ENCODE data around the gene GRAMD1B.
"Not testable (repeated sequence)": the region's sequence is repeated elsewhere in the genome, so short reads cannot be mapped to it uniquely, and the experiment has no call there.

GRAMD1B gene

GRCh38 chr11:123568367-123568870, 138.3 kb downstream of the GRAMD1B start:
- no peak for DNase-seq (ENCODE audit: low spot score)

- DNase-seq (ENCODE audit: low spot score) = no peak
Measured at GRCh38 chr11:123569393-123569792, 139.3 kb downstream of the GRAMD1B start.

- no peak for DNase-seq (ENCODE audit: low spot score)
Measured at GRCh38 chr11:123570939-123571580, 141.0 kb downstream of the GRAMD1B start.

- DNase-seq (ENCODE audit: low spot score) = not testable (repeated sequence)
Measured at GRCh38 chr11:123572791-123573190, 142.7 kb downstream of the GRAMD1B start.

GRCh38 chr11:123573286-123573685, 143.2 kb downstream of the GRAMD1B start:
- no peak for DNase-seq (ENCODE audit: low spot score)

- no peak for DNase-seq (ENCODE audit: low spot score)
Measured at GRCh38 chr11:123575441-123575840, 145.4 kb downstream of the GRAMD1B start.

- DNase-seq (ENCODE audit: low spot score) = no peak
Measured at GRCh38 chr11:123576082-123576481, 146.0 kb downstream of the GRAMD1B start.

- DNase-seq (ENCODE audit: low spot score) = no peak
Measured at GRCh38 chr11:123576501-123576900, 146.4 kb downstream of the GRAMD1B start.

GRCh38 chr11:123577081-123577598, 147.1 kb downstream of the GRAMD1B start:
- DNase-seq (ENCODE audit: low spot score) = peak; percentile 54

- DNase-seq (ENCODE audit: low spot score) = no peak
Measured at GRCh38 chr11:123578778-123579481, 148.9 kb downstream of the GRAMD1B start.

- DNase-seq (ENCODE audit: low spot score) = no peak
Measured at GRCh38 chr11:123579482-123579812, 149.4 kb downstream of the GRAMD1B start.

- no peak for DNase-seq (ENCODE audit: low spot score)
Measured at GRCh38 chr11:123580137-123580536, 150.1 kb downstream of the GRAMD1B start.

- no peak for DNase-seq (ENCODE audit: low spot score)
Measured at GRCh38 chr11:123580557-123581275, 150.6 kb downstream of the GRAMD1B start.

- no peak for DNase-seq (ENCODE audit: low spot score)
Measured at GRCh38 chr11:123581651-123582399, 151.8 kb downstream of the GRAMD1B start.

- no peak for DNase-seq (ENCODE audit: low spot score)
Measured at GRCh38 chr11:123582992-123583504, 153.0 kb downstream of the GRAMD1B start.

- no peak for DNase-seq (ENCODE audit: low spot score)
Measured at GRCh38 chr11:123584186-123584585, 154.1 kb downstream of the GRAMD1B start.

- DNase-seq (ENCODE audit: low spot score) = no peak
Measured at GRCh38 chr11:123584737-123585136, 154.7 kb downstream of the GRAMD1B start.

- DNase-seq (ENCODE audit: low spot score) = no peak
Measured at GRCh38 chr11:123585206-123585605, 155.1 kb downstream of the GRAMD1B start.

- DNase-seq (ENCODE audit: low spot score) = no peak
Measured at GRCh38 chr11:123585706-123586105, 155.6 kb downstream of the GRAMD1B start.

GRCh38 chr11:123586568-123586967, 156.5 kb downstream of the GRAMD1B start:
- DNase-seq (ENCODE audit: low spot score) = no peak

GRCh38 chr11:123587044-123587443, 157.0 kb downstream of the GRAMD1B start:
- DNase-seq (ENCODE audit: low spot score) = no peak

GRCh38 chr11:123587559-123587958, 157.5 kb downstream of the GRAMD1B start:
- DNase-seq (ENCODE audit: low spot score) = no peak

Data from pons (tissue), 1 donor.